ENCODE measurements around the gene TSPAN4.
A peak's percentile ranks its signal among the peaks of the same experiment; 100 is the strongest.

The TSPAN4 gene

GRCh38 chr11:836274-836673 lies 6.4 kb upstream of the TSPAN4 start:
- in situ Hi-C loops (cut with HindIII; ENCODE audit: low pct_unique_long_range_greater_than_20kb, low sequenced_read_pairs) = no loop called here
- DNase-seq (ENCODE audit: low read depth in 1 of 2, low spot score in 1 of 2) = no peak
- no peak for TF ChIP-seq JUND (IDR thresholded peaks at IDR 0.05; ENCODE audit: low read depth)

DNA sequence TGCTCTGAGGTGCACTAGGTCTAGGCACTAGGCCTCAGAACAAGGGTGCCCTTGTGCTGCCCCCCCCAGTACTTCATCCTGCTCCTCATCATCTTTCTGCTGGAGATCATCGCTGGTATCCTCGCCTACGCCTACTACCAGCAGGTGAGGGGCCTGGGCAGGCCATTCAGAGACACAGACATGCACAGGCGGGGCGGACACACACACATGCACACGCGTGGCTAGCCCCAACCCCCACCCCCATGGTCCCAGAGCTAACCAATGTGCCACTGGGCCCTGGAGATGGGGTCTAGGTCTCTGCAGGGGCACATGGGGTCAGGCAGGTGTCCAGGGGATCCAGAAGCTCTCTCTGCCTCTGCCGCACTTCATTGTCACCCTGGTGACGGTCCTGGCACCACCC lies 6.0 kb upstream of the TSPAN4 start:
- TF ChIP-seq JUND (IDR thresholded peaks at IDR 0.05; ENCODE audit: low read depth) = no peak
- in situ Hi-C loops (cut with HindIII; ENCODE audit: low pct_unique_long_range_greater_than_20kb, low sequenced_read_pairs) = no loop called here
- no peak for DNase-seq (ENCODE audit: low read depth in 1 of 2, low spot score in 1 of 2)

- no peak for DNase-seq (ENCODE audit: low read depth in 1 of 2, low spot score in 1 of 2)
- in situ Hi-C loops (cut with HindIII; ENCODE audit: low pct_unique_long_range_greater_than_20kb, low sequenced_read_pairs) = no loop called here
Measured at GRCh38 chr11:837189-837989, 5.3 kb upstream of the TSPAN4 start.

GRCh38 chr11:837990-838307 lies 4.7 kb upstream of the TSPAN4 start:
- no peak for DNase-seq (ENCODE audit: low read depth in 1 of 2, low spot score in 1 of 2)
- TF ChIP-seq JUND (IDR thresholded peaks at IDR 0.05; ENCODE audit: low read depth) = no peak
- in situ Hi-C loops (cut with HindIII; ENCODE audit: low pct_unique_long_range_greater_than_20kb, low sequenced_read_pairs) = no loop called here

More at GRCh38 chr11:837189-837989, 5.3 kb upstream of the TSPAN4 start:
- no peak for TF ChIP-seq JUND (IDR thresholded peaks at IDR 0.05; ENCODE audit: low read depth)

GRCh38 chr11:838441-839279 lies 4.0 kb upstream of the TSPAN4 start:
- DNase-seq (ENCODE audit: low read depth in 1 of 2, low spot score in 1 of 2) = peak in 1 of 2 experiments; percentile 46
- TF ChIP-seq JUND (IDR thresholded peaks at IDR 0.05; ENCODE audit: low read depth) = no peak
- in situ Hi-C loops (cut with HindIII; ENCODE audit: low pct_unique_long_range_greater_than_20kb, low sequenced_read_pairs) = no loop called here

- DNase-seq (ENCODE audit: low read depth in 1 of 2, low spot score in 1 of 2) = no peak
- in situ Hi-C loops (cut with HindIII; ENCODE audit: low pct_unique_long_range_greater_than_20kb, low sequenced_read_pairs) = no loop called here
- TF ChIP-seq JUND (IDR thresholded peaks at IDR 0.05; ENCODE audit: low read depth) = no peak
Measured at GRCh38 chr11:839280-839623, 3.4 kb upstream of the TSPAN4 start.

DNA sequence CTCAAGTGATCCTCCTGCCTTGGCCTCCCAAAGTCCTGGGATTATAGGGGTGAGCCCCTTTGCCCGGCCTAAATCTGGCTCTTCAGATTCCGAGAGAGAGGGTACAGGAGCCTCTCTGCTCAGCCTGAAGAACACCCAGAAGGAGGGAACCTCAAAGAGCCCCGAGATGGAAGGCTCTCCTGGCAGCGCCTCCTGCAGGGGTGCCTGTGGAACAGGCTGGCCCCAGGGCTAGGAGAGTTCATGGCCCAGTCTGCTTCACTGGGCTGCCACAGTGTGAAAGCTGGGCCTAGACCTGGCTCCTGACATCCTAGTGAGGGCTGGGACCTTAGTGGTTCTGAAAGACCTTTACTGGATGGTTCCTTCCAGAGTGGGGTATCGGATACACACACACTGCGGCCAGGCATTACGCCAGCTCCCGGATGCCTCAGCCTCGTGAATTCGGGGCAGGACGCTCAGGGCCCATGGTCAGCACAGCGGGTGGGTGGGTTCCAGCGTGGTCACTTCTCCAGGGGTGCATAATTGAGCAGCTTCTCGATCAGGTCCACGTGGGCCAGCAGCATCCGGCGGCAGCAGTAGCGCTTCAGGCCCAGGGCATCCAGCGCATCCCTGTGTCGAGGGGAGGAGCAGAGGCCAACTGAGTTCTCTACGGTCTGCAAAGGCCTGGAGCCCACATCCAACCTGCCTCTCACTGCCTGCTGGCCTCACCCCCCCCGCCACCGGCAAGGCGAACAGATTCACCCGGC lies 2.6 kb upstream of the TSPAN4 start:
- in situ Hi-C loops (cut with HindIII; ENCODE audit: low pct_unique_long_range_greater_than_20kb, low sequenced_read_pairs) = no loop called here
- no peak for TF ChIP-seq JUND (IDR thresholded peaks at IDR 0.05; ENCODE audit: low read depth)
- DNase-seq (ENCODE audit: low read depth in 1 of 2, low spot score in 1 of 2) = no peak

DNA sequence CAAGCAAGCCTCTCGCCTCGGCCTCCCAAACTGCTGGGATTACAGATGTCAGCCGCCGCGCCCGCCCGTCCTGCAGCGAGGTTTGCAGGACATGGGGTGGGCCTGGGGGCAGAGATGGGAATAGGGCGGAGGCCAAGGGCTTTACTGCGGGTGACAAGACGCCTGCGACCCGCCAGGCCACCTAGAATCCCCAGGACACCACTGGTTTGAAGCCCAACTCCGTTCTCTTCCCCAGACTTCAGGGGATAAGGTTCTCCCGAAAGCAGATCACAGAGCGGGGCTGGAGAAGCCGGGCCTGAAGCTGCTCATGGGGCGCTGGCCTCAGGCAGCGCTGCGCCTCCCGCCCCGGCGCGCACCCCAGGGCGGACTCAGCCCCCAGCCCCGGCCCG lies 677 bp upstream of the TSPAN4 start:
- no peak for TF ChIP-seq JUND (IDR thresholded peaks at IDR 0.05; ENCODE audit: low read depth)
- in situ Hi-C loops (cut with HindIII; ENCODE audit: low pct_unique_long_range_greater_than_20kb, low sequenced_read_pairs) = no loop called here
- no peak for DNase-seq (ENCODE audit: low read depth in 1 of 2, low spot score in 1 of 2)

GRCh38 chr11:843086-843734 lies 558 bp downstream of the TSPAN4 start:
- no peak for DNase-seq (ENCODE audit: low read depth in 1 of 2, low spot score in 1 of 2)
- in situ Hi-C loops (cut with HindIII; ENCODE audit: low pct_unique_long_range_greater_than_20kb, low sequenced_read_pairs) = no loop called here
- no peak for TF ChIP-seq JUND (IDR thresholded peaks at IDR 0.05; ENCODE audit: low read depth)

GRCh38 chr11:843818-844692 lies 1.4 kb downstream of the TSPAN4 start:
- DNase-seq (ENCODE audit: low read depth in 1 of 2, low spot score in 1 of 2) = peak; percentile 85 to 89
- in situ Hi-C loops (cut with HindIII; ENCODE audit: low pct_unique_long_range_greater_than_20kb, low sequenced_read_pairs) = no loop called here
- no peak for TF ChIP-seq JUND (IDR thresholded peaks at IDR 0.05; ENCODE audit: low read depth)

DNA sequence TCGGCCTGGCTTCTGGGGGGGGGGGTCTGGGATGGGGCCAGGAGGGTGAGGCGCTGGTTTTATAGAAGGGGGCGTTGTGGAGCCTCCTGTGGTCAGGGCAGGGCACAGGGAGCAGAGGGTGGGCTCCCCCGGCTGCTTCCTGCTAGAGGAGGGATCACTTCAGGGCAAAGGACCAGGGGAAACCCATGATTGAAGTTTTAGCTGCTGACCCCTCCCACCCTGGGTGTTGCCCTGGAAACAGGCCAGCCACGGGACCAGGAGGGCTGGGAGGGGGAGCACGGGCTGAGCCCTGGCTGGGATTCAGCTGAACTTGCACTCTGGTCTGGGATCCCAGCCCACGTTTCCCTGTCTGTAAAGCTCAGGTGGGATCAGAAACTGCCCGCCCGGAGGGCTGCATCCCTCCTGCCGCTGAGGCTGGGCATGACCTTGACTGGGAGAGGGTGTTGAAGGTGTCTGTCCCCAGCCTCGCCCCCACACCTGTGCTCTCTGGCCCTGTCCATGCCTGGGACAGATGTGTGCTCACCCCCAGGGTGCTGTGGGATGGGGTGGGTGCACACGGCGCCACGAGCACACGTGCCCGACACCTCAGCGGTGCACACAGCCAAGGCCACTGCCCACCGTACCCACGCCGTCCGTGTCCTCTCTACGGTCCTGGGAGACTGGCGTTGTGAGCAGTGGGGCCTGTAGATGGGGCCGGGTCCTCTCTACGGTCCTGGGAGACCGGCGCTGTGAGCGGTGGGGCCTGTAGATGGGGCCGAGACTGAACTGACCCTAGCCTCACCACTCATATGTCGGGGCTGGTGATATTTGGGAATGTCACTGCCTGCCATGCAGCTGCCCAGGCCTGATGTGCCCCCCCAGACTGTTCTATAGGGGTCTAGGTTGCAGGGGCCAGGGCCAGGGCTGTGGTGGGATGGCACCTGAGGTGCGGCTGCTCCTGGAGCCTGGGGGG lies 2.3 kb downstream of the TSPAN4 start:
- peak in 1 of 2 experiments; percentile 69 for DNase-seq (ENCODE audit: low read depth in 1 of 2, low spot score in 1 of 2)
- TF ChIP-seq JUND (IDR thresholded peaks at IDR 0.05; ENCODE audit: low read depth) = no peak

More for the DNA sequence above, 2.3 kb downstream of the TSPAN4 start:
- in situ Hi-C loops (cut with HindIII; ENCODE audit: low pct_unique_long_range_greater_than_20kb, low sequenced_read_pairs) = no loop called here

Data from T47D (cell line).